T-helper 9 cell (primary cell): Measurements from ENCODE around the gene PTPRB.

Experiments used
- DNase-seq: peaks from one replicate; pipeline ENCODE4 v3.0.0-alpha.2; 2020

The PTPRB gene

GRCh38 chr12:70590549-70591226 is 46.5 kb downstream of the PTPRB start:
- no peak for DNase-seq

DNA sequence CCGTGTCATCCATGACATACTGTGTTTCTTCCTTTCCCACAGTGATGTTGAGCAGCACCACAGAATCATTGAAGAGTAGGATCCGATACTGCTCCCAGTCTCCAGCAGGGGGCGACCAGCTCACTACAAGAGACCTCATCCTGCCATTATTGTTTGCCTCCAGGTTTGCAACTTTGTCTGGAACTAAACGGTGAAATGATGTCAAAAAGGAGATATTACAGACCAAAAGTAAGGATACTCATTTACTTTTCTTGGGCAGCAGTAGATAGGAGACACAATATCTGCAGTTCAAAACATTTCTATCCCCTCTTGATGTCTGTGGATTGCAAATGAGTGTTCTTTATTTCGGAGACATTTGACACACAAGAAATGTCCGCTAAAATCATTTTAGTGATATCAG is 47.2 kb downstream of the PTPRB start:
- peak; percentile 31 for DNase-seq

- no peak for DNase-seq
Observed at GRCh38 chr12:70584332-70584731, 52.9 kb downstream of the PTPRB start.

- DNase-seq = no peak
Observed at GRCh38 chr12:70583251-70583650, 54.0 kb downstream of the PTPRB start.

GRCh38 chr12:70581208-70581607 is 56.0 kb downstream of the PTPRB start:
- no peak for DNase-seq

- DNase-seq = no peak
Observed at GRCh38 chr12:70577283-70577634, 60.0 kb downstream of the PTPRB start.

GRCh38 chr12:70576341-70577282 is 60.6 kb downstream of the PTPRB start:
- DNase-seq = no peak

- DNase-seq = no peak
Observed at GRCh38 chr12:70571705-70572268, 65.4 kb downstream of the PTPRB start.

DNA sequence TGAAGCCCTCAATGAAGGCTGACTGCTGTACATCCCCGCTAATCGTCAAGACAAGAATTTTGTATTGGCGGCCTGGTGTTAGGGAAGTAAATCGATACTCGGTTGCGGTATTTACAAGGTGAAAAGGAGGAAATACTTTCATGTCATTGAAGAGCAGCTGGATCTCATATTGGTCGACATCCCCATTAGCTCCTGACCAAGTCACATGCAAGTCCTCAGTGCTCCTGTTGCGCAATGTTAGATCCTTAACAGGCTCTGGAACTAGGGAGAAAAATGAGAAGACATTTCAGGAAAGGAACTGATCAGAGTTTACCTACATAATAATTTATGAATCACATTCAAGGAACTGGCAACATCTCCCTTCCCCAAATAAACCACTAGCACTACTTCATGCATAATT is 66.2 kb downstream of the PTPRB start:
- no peak for DNase-seq

GRCh38 chr12:70561550-70561949 is 75.7 kb downstream of the PTPRB start:
- DNase-seq = no peak

DNA sequence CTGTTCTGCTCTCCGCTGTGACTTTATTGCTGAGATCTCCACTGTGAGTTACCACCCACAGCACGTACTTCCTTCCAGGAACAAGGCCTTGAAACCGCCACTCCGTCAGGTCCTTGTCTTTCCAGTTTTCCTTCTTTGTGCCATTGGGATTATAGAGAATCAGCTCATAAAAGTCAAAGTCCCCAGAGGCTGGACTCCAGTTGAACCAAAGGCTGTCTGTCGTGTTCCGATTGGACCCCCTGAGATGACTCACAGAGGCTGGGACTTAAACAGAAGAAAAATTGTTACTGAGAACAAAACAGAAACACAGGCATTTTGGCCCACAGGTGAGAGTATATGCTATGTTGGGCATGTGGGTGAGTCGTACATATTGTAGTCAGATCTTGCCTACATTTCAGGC is 76.6 kb downstream of the PTPRB start:
- no peak for DNase-seq

DNA sequence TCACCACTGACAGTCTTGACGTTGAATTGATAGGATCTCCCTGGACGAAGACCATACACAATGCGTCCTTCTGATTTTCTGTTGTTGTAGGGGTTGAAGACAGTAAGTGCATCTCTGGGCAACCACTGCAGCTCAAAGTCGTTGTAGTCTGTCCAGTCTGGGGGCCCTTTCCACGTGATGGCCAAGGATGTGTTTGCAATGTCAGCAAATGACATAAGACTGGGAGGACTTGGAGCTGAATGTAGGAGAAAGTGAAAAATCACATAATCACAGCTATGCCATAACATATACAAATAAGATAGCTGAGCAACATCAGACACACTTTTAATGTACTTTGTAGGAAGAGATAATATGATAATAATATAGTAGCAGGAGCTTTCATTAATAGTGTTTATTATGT is 77.8 kb downstream of the PTPRB start:
- DNase-seq = no peak

- DNase-seq = no peak
Observed at GRCh38 chr12:70557583-70558191, 79.5 kb downstream of the PTPRB start.

GRCh38 chr12:70556179-70556869 is 80.9 kb downstream of the PTPRB start:
- no peak for DNase-seq

- DNase-seq = no peak
Observed at GRCh38 chr12:70555081-70555480, 82.1 kb downstream of the PTPRB start.

- DNase-seq = no peak
Observed at GRCh38 chr12:70553391-70553859, 83.8 kb downstream of the PTPRB start.

GRCh38 chr12:70551731-70552130 is 85.5 kb downstream of the PTPRB start:
- DNase-seq = no peak

DNA sequence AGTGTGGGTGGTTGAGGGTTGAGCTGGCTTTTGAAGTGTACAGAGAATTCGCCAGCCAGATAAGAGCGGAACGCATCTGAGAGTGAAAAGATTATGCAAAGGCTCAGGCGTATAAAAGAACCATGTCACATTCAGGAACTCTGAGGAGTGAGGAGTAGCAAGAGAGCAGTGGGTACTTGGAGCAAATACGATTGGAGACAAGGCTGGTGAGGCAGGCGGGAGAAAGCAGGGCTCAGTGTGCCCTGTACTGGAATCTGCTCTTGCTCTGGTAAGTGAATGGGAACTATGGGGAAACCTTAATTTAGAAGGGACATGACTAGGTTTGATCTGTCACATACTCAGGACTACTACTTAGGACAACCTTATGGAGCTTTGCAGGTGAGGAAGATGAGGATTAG is 87.0 kb downstream of the PTPRB start:
- no peak for DNase-seq

DNA sequence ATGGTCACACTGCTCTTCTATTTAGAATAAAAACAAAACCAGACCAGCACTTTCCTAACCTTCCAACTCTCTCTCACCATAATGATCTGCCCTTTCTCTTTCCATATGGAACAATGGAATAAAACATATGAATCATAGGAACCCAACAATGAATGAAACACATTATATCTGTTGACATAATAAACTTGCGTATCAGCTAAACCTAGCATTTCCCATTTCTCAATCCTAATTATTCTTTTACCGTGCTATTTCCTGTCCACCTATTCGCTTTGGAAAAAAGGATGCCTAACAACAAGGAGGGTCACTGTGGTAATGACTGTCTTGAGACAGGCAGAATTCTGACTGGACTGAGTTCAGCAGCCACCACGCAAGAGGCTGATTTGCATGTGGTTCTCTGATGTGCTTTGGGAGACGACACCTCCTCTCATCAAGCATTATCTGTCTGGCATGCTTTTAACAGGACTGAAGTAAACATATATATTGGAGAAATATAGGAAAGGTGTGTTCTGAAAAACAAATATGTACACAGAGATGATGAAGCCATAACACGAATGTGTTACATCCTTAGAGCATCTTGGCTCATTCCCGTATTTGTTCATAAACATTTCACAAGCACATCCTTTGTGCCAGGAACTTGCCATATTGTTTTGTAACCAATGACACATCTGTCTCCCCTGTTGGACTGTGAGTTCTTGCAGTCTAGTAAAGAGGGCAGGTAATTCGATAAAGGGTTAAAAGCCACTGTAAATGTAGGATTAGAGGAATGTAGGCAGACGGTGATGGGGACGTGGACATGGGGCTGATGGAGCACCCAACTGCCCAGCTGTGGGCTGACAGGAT is 87.7 kb downstream of the PTPRB start:
- no peak for DNase-seq

DNA sequence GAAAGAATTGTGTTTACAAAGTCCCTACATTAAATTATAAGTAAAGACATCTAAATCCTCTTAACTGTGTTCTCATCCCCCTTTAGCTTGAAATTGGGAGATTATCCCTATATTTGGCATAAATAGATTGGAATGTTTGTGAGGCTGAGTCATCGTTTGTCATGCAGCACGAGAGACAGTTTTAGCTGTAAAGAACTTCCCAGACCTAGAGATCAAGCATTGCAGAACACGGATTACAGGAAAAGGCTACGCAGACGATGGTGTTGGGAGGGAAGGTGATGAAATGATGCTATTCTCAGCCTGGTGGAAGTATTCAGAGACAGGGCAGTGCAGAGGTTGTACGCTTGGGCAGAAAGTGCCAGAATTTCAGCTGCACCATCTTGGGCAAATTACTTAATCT is 93.8 kb downstream of the PTPRB start:
- no peak for DNase-seq

- DNase-seq = no peak
Observed at GRCh38 chr12:70540996-70541395, 96.2 kb downstream of the PTPRB start.

DNA sequence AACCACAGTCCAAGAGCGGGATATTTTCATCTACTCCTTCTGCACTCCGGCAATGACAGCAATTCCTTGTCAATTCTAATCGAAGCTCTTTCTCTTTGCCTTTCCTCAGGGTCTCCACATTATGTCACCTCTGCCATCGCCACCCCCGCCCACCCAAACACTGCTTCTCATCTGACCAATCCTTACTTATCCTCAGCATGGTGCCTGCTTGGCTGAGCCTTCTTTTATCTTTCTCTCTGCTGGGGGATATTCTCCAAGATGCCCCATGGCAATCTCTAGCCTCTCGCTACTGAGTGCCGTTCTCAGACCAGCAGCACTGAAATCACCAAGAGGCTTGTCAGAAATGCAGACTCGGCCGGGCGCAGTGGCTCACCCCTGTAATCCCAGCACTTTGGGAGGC is 100.6 kb downstream of the PTPRB start:
- no peak for DNase-seq
